Measurements from ENCODE around the gene RNF144A. TPM values are rescaled to one million over a fixed set of nuclear protein-coding genes. Genes with fewer than 3 reads are reported as not detected.

The RNF144A gene
- total and polyA plus RNA-seq, 2 of the 13 experiments (the other 11 are each of a cell fraction or from before 2014, with no cell fraction given) = 13.9 to 16.5 TPM

- TF ChIP-seq ZBTB33 (CRISPR knock-in tag; IDR thresholded peaks at IDR 0.05) (peak; percentile 64; the same call in 1 of the 2 replicates), RFX5 (IDR thresholded peaks at IDR 0.05; ENCODE audit: low read depth, low read length) (no peak), ZNF891 (CRISPR knock-in tag; IDR thresholded peaks at IDR 0.05) (0 out of 2 replicates have a peak, but pooled peaks have one; percentile 62), ZNF768 (CRISPR knock-in tag; IDR thresholded peaks at IDR 0.05) (peak; percentile 28; the same call in 1 of the 2 replicates), POLR2G (IDR thresholded peaks at IDR 0.05; ENCODE audit: low read depth, low read length) (no peak; the same call in 1 of the 2 replicates), IRX3 (CRISPR knock-in tag; IDR thresholded peaks at IDR 0.05; ENCODE audit: borderline replicate concordance, low read depth) (0 out of 2 replicates have a peak, but pooled peaks have one; percentile 53), BCL3 (CRISPR knock-in tag; IDR thresholded peaks at IDR 0.05) (peak; percentile 55; the same call in 1 of the 2 replicates), ZFY (CRISPR knock-in tag; IDR thresholded peaks at IDR 0.05) (peak; percentile 84), SP5 (CRISPR knock-in tag; IDR thresholded peaks at IDR 0.05; ENCODE audit: borderline replicate concordance, low read depth) (no peak), UBTF (CRISPR knock-in tag; IDR thresholded peaks at IDR 0.05) (peak; percentile 79), ZNF773 (CRISPR knock-in tag; IDR thresholded peaks at IDR 0.05; ENCODE audit: borderline replicate concordance) (no peak), TSC22D2 (CRISPR knock-in tag; IDR thresholded peaks at IDR 0.05; ENCODE audit: borderline replicate concordance) (no peak), ARID5B (CRISPR knock-in tag; IDR thresholded peaks at IDR 0.05) (0 out of 2 replicates have a peak, but pooled peaks have one; percentile 3), ZBTB7B (CRISPR knock-in tag; IDR thresholded peaks at IDR 0.05) (peak; percentile 56), CERS6 (CRISPR knock-in tag; IDR thresholded peaks at IDR 0.05) (0 out of 2 replicates have a peak, but pooled peaks have one; percentile 59), TCF12 (IDR thresholded peaks at IDR 0.05) (no peak), TCF12 (CRISPR knock-in tag; IDR thresholded peaks at IDR 0.05) (no peak), ZNF776 (CRISPR knock-in tag; IDR thresholded peaks at IDR 0.05) (peak; percentile 74; the same call in 1 of the 2 replicates), SPEN (CRISPR knock-in tag; IDR thresholded peaks at IDR 0.05; ENCODE audit: low read depth) (peak; percentile 35; the same call in 1 of the 2 replicates)
These were observed at the start of gene RNF144A (continued) for GRCh38 chr2:6917071-6917760.

Measured in HepG2 (cell line).